Stimulated activated CD4-positive, alpha-beta T cell treated with anti-CD3 and anti-CD28 coated beads, Interleukin-15, amount 100 ng/mL, for 1 hour (primary cell): Measurements from ENCODE around the gene ZMYM3.
"Not testable (repeated sequence)": the region's sequence is repeated elsewhere in the genome, so short reads cannot be mapped to it uniquely, and the experiment has no call there.

Source experiments
- DNase-seq, 2 donors: peaks; one replicate each; pipeline ENCODE4 v3.0.0-alpha.2; 2020; ENCODE audit warnings: low read depth in 1 of 2, low spot score in 1 of 2

ZMYM3 gene

GRCh38 chrX:71254092-71254963 is at the start of gene ZMYM3:
Gene ZMYM3, minus strand, starts transcription at chrX:71254140. Its CDS starts 885 bp downstream, at chrX:71253255.
- DNase-seq = peak; percentile 51 to 60

- no peak for DNase-seq
These were observed 48.7 kb upstream of the ZMYM3 start for GRCh38 chrX:71302461-71303213.

GRCh38 chrX:71301195-71301924 is 47.4 kb upstream of the ZMYM3 start, which contains the start of gene ITGB1BP2:
Gene ITGB1BP2, plus strand, starts transcription at chrX:71301750. Its CDS starts 57 bp downstream, at chrX:71301807.
- DNase-seq = no peak

- not testable (repeated sequence) for DNase-seq
These were observed 46.6 kb upstream of the ZMYM3 start for GRCh38 chrX:71300495-71300894.

GRCh38 chrX:71300064-71300463 is 46.1 kb upstream of the ZMYM3 start:
- DNase-seq = not testable (repeated sequence)

GRCh38 chrX:71298119-71298518 is 44.2 kb upstream of the ZMYM3 start:
- DNase-seq = no peak

GRCh38 chrX:71296806-71297205 is 42.9 kb upstream of the ZMYM3 start:
- no peak for DNase-seq

- DNase-seq = no peak
These were observed 38.9 kb upstream of the ZMYM3 start for GRCh38 chrX:71292669-71293365.

GRCh38 chrX:71291381-71291780 is 37.4 kb upstream of the ZMYM3 start:
- DNase-seq = no peak

GRCh38 chrX:71285929-71286328 is 32.0 kb upstream of the ZMYM3 start:
- no peak for DNase-seq

GRCh38 chrX:71283403-71284143 is 29.6 kb upstream of the ZMYM3 start, which contains the start of gene NONO:
Gene NONO, plus strand, starts transcription at chrX:71283635. Its CDS starts 7,003 bp downstream, at chrX:71290638.
- DNase-seq = peak; percentile 55 to 61

- DNase-seq = peak; percentile 4 to 26
These were observed 28.8 kb upstream of the ZMYM3 start for GRCh38 chrX:71282514-71283402.

- DNase-seq = not testable (repeated sequence)
These were observed 27.4 kb upstream of the ZMYM3 start for GRCh38 chrX:71281300-71281699.

- DNase-seq = not testable (repeated sequence)
These were observed 18.4 kb upstream of the ZMYM3 start for GRCh38 chrX:71272313-71272712.

GRCh38 chrX:71269801-71270395 is 16.0 kb upstream of the ZMYM3 start:
- DNase-seq = no peak

- DNase-seq = not testable (repeated sequence)
These were observed 14.7 kb upstream of the ZMYM3 start for GRCh38 chrX:71268624-71269023.

- no peak for DNase-seq
These were observed 2.9 kb upstream of the ZMYM3 start for GRCh38 chrX:71256856-71257255.

GRCh38 chrX:71256051-71256450 is 2.1 kb upstream of the ZMYM3 start:
- no peak for DNase-seq
